ENCODE data around the gene DKKL1.

DKKL1 gene

GRCh38 chr19:49337267-49338022, 26.2 kb upstream of the DKKL1 start:
- in situ Hi-C loops (cut with HindIII; ENCODE audit: low sequenced_read_pairs) = no loop called here

GRCh38 chr19:49338023-49338677, 25.5 kb upstream of the DKKL1 start:
- in situ Hi-C loops (cut with HindIII; ENCODE audit: low sequenced_read_pairs) = no loop called here

GRCh38 chr19:49338691-49339300, 24.9 kb upstream of the DKKL1 start:
- in situ Hi-C loops (cut with HindIII; ENCODE audit: low sequenced_read_pairs) = no loop called here

- in situ Hi-C loops (cut with HindIII; ENCODE audit: low sequenced_read_pairs) = no loop called here
Measured at GRCh38 chr19:49339301-49340068, 24.2 kb upstream of the DKKL1 start.

- in situ Hi-C loops (cut with HindIII; ENCODE audit: low sequenced_read_pairs) = no loop called here
Measured at GRCh38 chr19:49340069-49340864, 23.4 kb upstream of the DKKL1 start.

- in situ Hi-C loops (cut with HindIII; ENCODE audit: low sequenced_read_pairs) = no loop called here
Measured at GRCh38 chr19:49340865-49341718, 22.6 kb upstream of the DKKL1 start.

- in situ Hi-C loops (cut with HindIII; ENCODE audit: low sequenced_read_pairs) = no loop called here
Measured at GRCh38 chr19:49342291-49342721, 21.4 kb upstream of the DKKL1 start.

- in situ Hi-C loops (cut with HindIII; ENCODE audit: low sequenced_read_pairs) = no loop called here
Measured at GRCh38 chr19:49343123-49343522, 20.6 kb upstream of the DKKL1 start.

GRCh38 chr19:49344505-49345423, 18.9 kb upstream of the DKKL1 start:
- in situ Hi-C loops (cut with HindIII; ENCODE audit: low sequenced_read_pairs) = no loop called here

- in situ Hi-C loops (cut with HindIII; ENCODE audit: low sequenced_read_pairs) = no loop called here
Measured at GRCh38 chr19:49347191-49347590, 16.5 kb upstream of the DKKL1 start.

GRCh38 chr19:49347835-49348234, 15.8 kb upstream of the DKKL1 start:
- in situ Hi-C loops (cut with HindIII; ENCODE audit: low sequenced_read_pairs) = no loop called here

GRCh38 chr19:49348305-49349189, 15.1 kb upstream of the DKKL1 start:
- in situ Hi-C loops (cut with HindIII; ENCODE audit: low sequenced_read_pairs) = no loop called here

- in situ Hi-C loops (cut with HindIII; ENCODE audit: low sequenced_read_pairs) = no loop called here
Measured at GRCh38 chr19:49349567-49349966, 14.1 kb upstream of the DKKL1 start.

GRCh38 chr19:49355909-49356353, 7.7 kb upstream of the DKKL1 start:
- in situ Hi-C loops (cut with HindIII; ENCODE audit: low sequenced_read_pairs) = no loop called here

- in situ Hi-C loops (cut with HindIII; ENCODE audit: low sequenced_read_pairs) = no loop called here
Measured at GRCh38 chr19:49356382-49356781, 7.3 kb upstream of the DKKL1 start.

- in situ Hi-C loops (cut with HindIII; ENCODE audit: low sequenced_read_pairs) = no loop called here
Measured at GRCh38 chr19:49357186-49357585, 6.5 kb upstream of the DKKL1 start.
